Tibial nerve (tissue), 3 donors: ENCODE results near the gene PANX2.

Experiments used
- CTCF ChIP-seq, 5 experiments: fragments of 200-600 bp in 3 of 5; fragments of 450-650 bp in 2 of 5; sonication (generic) in 3 of 5; IDR thresholded peaks; one replicate each; pipeline ENCODE4 v1.5.1; 2016 to 2019; ENCODE audit warnings: antibody characterized with exemption in 5 of 5, mild to moderate bottlenecking in 3 of 5, moderate library complexity in 2 of 5
- POLR2A ChIP-seq, 2 donors: fragments of 450-650 bp; IDR thresholded peaks; one replicate each; pipeline ENCODE4 v1.6.1; 2017; ENCODE audit warnings: antibody characterized with exemption in 2 of 2, mild to moderate bottlenecking in 2 of 2, moderate library complexity in 2 of 2

GRCh38 chr22:50207383-50208140 lies 37.0 kb downstream of the PANX2 start:
- TF ChIP-seq POLR2A (IDR thresholded peaks at IDR 0.05) (no peak), CTCF (IDR thresholded peaks at IDR 0.05) (no peak)
